ENCODE results near the gene SLC20A1. TPM values are rescaled to one million over a fixed set of nuclear protein-coding genes. Genes with fewer than 3 reads are reported as not detected.

The SLC20A1 gene
- total RNA-seq, 1 donor = 96.3 TPM

Other genes starting within 250 kb of the SLC20A1 start
- gene RGPD8, start 212.3 kb upstream of the SLC20A1 start, total RNA-seq = 12.6 and 19.0 TPM in 2 replicates
- 43.5 and 63.9 TPM in 2 replicates for gene TTL, start 163.8 kb upstream of the SLC20A1 start, total RNA-seq
- gene POLR1B, start 103.5 kb upstream of the SLC20A1 start, total RNA-seq = 14.8 and 16.0 TPM in 2 replicates
- 3.9 and 7.4 TPM in 2 replicates for gene CHCHD5, start 61.3 kb upstream of the SLC20A1 start, total RNA-seq
- not detected in 2 replicates for gene NT5DC4, start 75.1 kb downstream of the SLC20A1 start, total RNA-seq
- gene CKAP2L, start 118.7 kb downstream of the SLC20A1 start, total RNA-seq = 6.8 and 10.4 TPM in 2 replicates
- gene IL1A, start 138.6 kb downstream of the SLC20A1 start, total RNA-seq = 0.32 and 0.43 TPM in 2 replicates
- 2.6 TPM in 2 replicates for gene IL1B, start 190.8 kb downstream of the SLC20A1 start, total RNA-seq